ENCODE data around the gene SRRM4. TPM values are rescaled to one million over a fixed set of nuclear protein-coding genes. Genes with fewer than 3 reads are reported as not detected.

The SRRM4 gene
- total RNA-seq, 1 donor: not detected

GRCh38 chr12:119202544-119202943 lies 221.2 kb downstream of the SRRM4 start:
- no peak overlapping the region for H3K4me2 ChIP-seq (ENCODE audit: insufficient read depth, low read length)
- no peak for TF ChIP-seq CTCF (IDR thresholded peaks at IDR 0.05; ENCODE audit: extremely low read depth, low read depth, low read length)
- H3K27me3 ChIP-seq (ENCODE audit: insufficient read depth, low read length): no peaks in the 10 kb centered on the region
- no peaks in the 10 kb centered on the region for H3K36me3 ChIP-seq (ENCODE audit: insufficient read depth, low read length)
- no peak overlapping the region for H2AFZ ChIP-seq (ENCODE audit: low read length)
- no peak overlapping the region for H3K4me3 ChIP-seq (ENCODE audit: insufficient read depth, low read length)
- no peaks in the 10 kb centered on the region for H3K9me3 ChIP-seq (ENCODE audit: low read depth, low read length)
- no peak overlapping the region for H3K27ac ChIP-seq (ENCODE audit: low read depth, low read length)
- H3K4me1 ChIP-seq (ENCODE audit: insufficient read depth, low read length): no peaks in the 10 kb centered on the region
- no peaks in the 10 kb centered on the region for H3K79me2 ChIP-seq (ENCODE audit: insufficient read depth, low read length)
- no peaks in the 10 kb centered on the region for H4K20me1 ChIP-seq (ENCODE audit: insufficient read depth, low read length)
- no peak for DNase-seq (ENCODE audit: insufficient read length, low spot score, missing footprints)

GRCh38 chr12:119204131-119204530 lies 222.8 kb downstream of the SRRM4 start:
- Histone ChIP-seq H2AFZ (ENCODE audit: low read length) (no peak overlapping the region), H3K27me3 (ENCODE audit: insufficient read depth, low read length) (no peaks in the 10 kb centered on the region), H3K4me3 (ENCODE audit: insufficient read depth, low read length) (no peak overlapping the region), H3K9me3 (ENCODE audit: low read depth, low read length) (no peaks in the 10 kb centered on the region), H4K20me1 (ENCODE audit: insufficient read depth, low read length) (no peaks in the 10 kb centered on the region), H3K4me2 (ENCODE audit: insufficient read depth, low read length) (no peak overlapping the region), H3K79me2 (ENCODE audit: insufficient read depth, low read length) (no peaks in the 10 kb centered on the region), H3K27ac (ENCODE audit: low read depth, low read length) (no peak overlapping the region), H3K36me3 (ENCODE audit: insufficient read depth, low read length) (no peaks in the 10 kb centered on the region), H3K4me1 (ENCODE audit: insufficient read depth, low read length) (no peaks in the 10 kb centered on the region)
- no peak for TF ChIP-seq CTCF (IDR thresholded peaks at IDR 0.05; ENCODE audit: extremely low read depth, low read depth, low read length)
- no peak for DNase-seq (ENCODE audit: insufficient read length, low spot score, missing footprints)

GRCh38 chr12:119204671-119205285 lies 223.4 kb downstream of the SRRM4 start:
- Histone ChIP-seq H3K4me2 (ENCODE audit: insufficient read depth, low read length) (no peak overlapping the region), H3K4me1 (ENCODE audit: insufficient read depth, low read length) (no peaks in the 10 kb centered on the region), H3K27me3 (ENCODE audit: insufficient read depth, low read length) (no peaks in the 10 kb centered on the region), H3K27ac (ENCODE audit: low read depth, low read length) (no peak overlapping the region), H3K9me3 (ENCODE audit: low read depth, low read length) (no peaks in the 10 kb centered on the region), H3K36me3 (ENCODE audit: insufficient read depth, low read length) (no peaks in the 10 kb centered on the region), H3K79me2 (ENCODE audit: insufficient read depth, low read length) (no peaks in the 10 kb centered on the region), H4K20me1 (ENCODE audit: insufficient read depth, low read length) (no peaks in the 10 kb centered on the region), H2AFZ (ENCODE audit: low read length) (no peak overlapping the region), H3K4me3 (ENCODE audit: insufficient read depth, low read length) (no peak overlapping the region)
- no peak for DNase-seq (ENCODE audit: insufficient read length, low spot score, missing footprints)
- TF ChIP-seq CTCF (IDR thresholded peaks at IDR 0.05; ENCODE audit: extremely low read depth, low read depth, low read length): no peak

- Histone ChIP-seq H3K36me3 (ENCODE audit: insufficient read depth, low read length) (no peaks in the 10 kb centered on the region), H3K4me1 (ENCODE audit: insufficient read depth, low read length) (no peaks in the 10 kb centered on the region), H2AFZ (ENCODE audit: low read length) (no peak overlapping the region), H3K27me3 (ENCODE audit: insufficient read depth, low read length) (no peaks in the 10 kb centered on the region), H3K27ac (ENCODE audit: low read depth, low read length) (no peak overlapping the region), H4K20me1 (ENCODE audit: insufficient read depth, low read length) (no peaks in the 10 kb centered on the region), H3K4me2 (ENCODE audit: insufficient read depth, low read length) (no peak overlapping the region), H3K4me3 (ENCODE audit: insufficient read depth, low read length) (no peak overlapping the region), H3K9me3 (ENCODE audit: low read depth, low read length) (no peaks in the 10 kb centered on the region), H3K79me2 (ENCODE audit: insufficient read depth, low read length) (no peaks in the 10 kb centered on the region)
- DNase-seq (ENCODE audit: insufficient read length, low spot score, missing footprints): no peak
- no peak for TF ChIP-seq CTCF (IDR thresholded peaks at IDR 0.05; ENCODE audit: extremely low read depth, low read depth, low read length)
Observed at GRCh38 chr12:119206348-119207062, 225.2 kb downstream of the SRRM4 start.

Data from osteoblast (primary cell).